Transverse colon (tissue), 4 donors: ENCODE results near the gene GALNT17. TPM values are rescaled to one million over a fixed set of nuclear protein-coding genes. Genes with fewer than 3 reads are reported as not detected.

Source experiments
- DNase-seq: peaks from one replicate; pipeline ENCODE4 v3.0.0-alpha.2; 2019
- H3K27ac ChIP-seq, 4 donors: fragments of 200-600 bp; sonication (generic); 2 replicates each; pipeline ENCODE4 v1.5.1; 2016 to 2018; ENCODE audit warnings: inconsistent platforms in 4 of 4
- H3K27me3 ChIP-seq: fragments of 200-600 bp; sonication (generic); 2 replicates; pipeline ENCODE4 v1.5.1; 2017; ENCODE audit warnings: inconsistent platforms
- H3K36me3 ChIP-seq, 4 donors: fragments of 200-600 bp; sonication (generic); 2 replicates each; pipeline ENCODE4 v1.5.1; 2017 to 2019; ENCODE audit warnings: inconsistent platforms in 4 of 4
- H3K4me1 ChIP-seq, 4 donors: fragments of 200-600 bp; sonication (generic); 2 replicates each; pipeline ENCODE4 v1.5.1; 2017 to 2020; ENCODE audit warnings: inconsistent platforms in 4 of 4
- H3K4me3 ChIP-seq, 4 donors: fragments of 200-600 bp; sonication (generic); 1 replicate in 1 of 4; 2 replicates in 3 of 4; pipeline versions ENCODE4 v1.5.1 to v1.6.1; 2017 to 2019; ENCODE audit warnings: inconsistent platforms in 4 of 4
- H3K9me3 ChIP-seq, 2 donors: fragments of 200-600 bp; sonication (generic); 2 replicates each; pipeline ENCODE4 v1.5.1; 2017 to 2019; ENCODE audit warnings: inconsistent platforms in 2 of 2
- EP300 ChIP-seq: sonication (generic); formaldehyde crosslinking; IDR thresholded peaks from one replicate; pipeline ENCODE4 v1.6.1; 2017; ENCODE audit warnings: antibody characterized with exemption, low read depth
- POLR2A ChIP-seq: fragments of 450-650 bp; IDR thresholded peaks from one replicate; pipeline ENCODE4 v1.6.1; 2016; ENCODE audit warnings: antibody characterized with exemption, mild to moderate bottlenecking, moderate library complexity
- POLR2AphosphoS5 ChIP-seq, 3 donors: sonication (generic); formaldehyde crosslinking; IDR thresholded peaks; one replicate each; pipeline ENCODE4 v1.6.1; 2016; ENCODE audit warnings: antibody characterized with exemption in 3 of 3
- WGBS, 2 donors: methylation state at CpG; one replicate each; pipeline ENCODE4 v1.1.5; 2018; ENCODE audit warnings: low coverage in 1 of 2; 5-methylcytosine and 5-hydroxymethylcytosine counted together
- in situ Hi-C, 4 donors: fragments of 200-750 bp; cut with MboI; loops; one replicate each; pipeline versions ENCODE4 v1.15.0 to v1.15.1; 2017; ENCODE audit warnings: low sequenced_read_pairs in 3 of 4, low pct_ligation_motif_present in 1 of 4, low pct_unique_long_range_greater_than_20kb in 1 of 4
- intact Hi-C: fragments of 100-400 bp; cut with DNase I; formaldehyde crosslinking; loops from one replicate; pipeline ENCODE4 v1.15.1; 2023; ENCODE audit warnings: low total_unique reads
- total RNA-seq, 4 donors: library from RNA; depleted of rRNA; stranded (reverse); fragments of >200 nt; gene quantifications; one replicate each; pipeline ENCODE4 v1.1.0, GENCODE V29; 2016
- TF ChIP-seq, protein P1 (sequence below), 5 experiments: fragments of 200-600 bp in 3 of 5; fragments of 450-650 bp in 2 of 5; sonication (generic) in 3 of 5; IDR thresholded peaks; 1 replicate in 2 of 5; 2 replicates in 3 of 5; pipeline ENCODE4 v1.5.1; 2016 to 2017; ENCODE audit warnings: antibody characterized with exemption in 5 of 5, inconsistent platforms in 3 of 5, mild to moderate bottlenecking in 2 of 5, moderate library complexity in 1 of 5

GALNT17 gene
- total RNA-seq, 4 donors from 2014 or later, result 2.6 to 6.6 (median 5.7) TPM

DNA sequence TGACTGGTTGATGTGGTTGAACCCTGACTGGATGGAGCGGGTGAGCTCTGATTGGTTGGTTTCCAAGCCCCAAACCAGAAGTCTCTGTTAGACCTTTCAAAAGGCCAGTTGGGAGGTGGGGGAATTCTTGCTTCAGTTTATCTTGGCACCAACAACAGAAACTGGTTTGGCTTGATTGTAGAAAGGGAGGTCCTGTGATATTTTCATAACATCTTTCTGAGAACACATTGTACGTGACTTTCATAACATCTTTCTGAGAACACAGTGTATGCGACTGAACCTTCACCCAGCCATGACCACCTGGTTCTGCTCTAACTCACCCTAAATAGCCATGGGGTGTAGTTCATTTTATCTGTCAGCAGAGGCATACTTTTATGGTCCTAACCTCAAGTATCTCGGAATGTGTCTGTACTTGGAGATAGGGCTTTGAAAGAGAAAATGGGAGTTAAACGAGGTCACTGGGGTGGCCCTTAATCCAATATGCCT lies 88.3 kb downstream of the GALNT17 start:
- Histone ChIP-seq H3K36me3 (no peaks in the 10 kb centered on the region), H3K4me1 (no peaks in the 10 kb centered on the region), H3K9me3 (peaks cover 0 to 4% of the 10 kb centered on the region in 2 donors), H3K27me3 (no peaks in the 10 kb centered on the region), H3K4me3 (no peak overlapping the region), H3K27ac (peak overlapping the region; percentile 26 to 66 (median 56))
- DNase-seq, result no peak
- in situ Hi-C loops, result no loop called here
- TF ChIP-seq POLR2A (no peak), POLR2AphosphoS5 (IDR thresholded peaks at IDR 0.05) (peak; percentile 34 to 75 (median 34)), EP300 (peak; percentile 91)
- TF ChIP-seq, protein P1, sequence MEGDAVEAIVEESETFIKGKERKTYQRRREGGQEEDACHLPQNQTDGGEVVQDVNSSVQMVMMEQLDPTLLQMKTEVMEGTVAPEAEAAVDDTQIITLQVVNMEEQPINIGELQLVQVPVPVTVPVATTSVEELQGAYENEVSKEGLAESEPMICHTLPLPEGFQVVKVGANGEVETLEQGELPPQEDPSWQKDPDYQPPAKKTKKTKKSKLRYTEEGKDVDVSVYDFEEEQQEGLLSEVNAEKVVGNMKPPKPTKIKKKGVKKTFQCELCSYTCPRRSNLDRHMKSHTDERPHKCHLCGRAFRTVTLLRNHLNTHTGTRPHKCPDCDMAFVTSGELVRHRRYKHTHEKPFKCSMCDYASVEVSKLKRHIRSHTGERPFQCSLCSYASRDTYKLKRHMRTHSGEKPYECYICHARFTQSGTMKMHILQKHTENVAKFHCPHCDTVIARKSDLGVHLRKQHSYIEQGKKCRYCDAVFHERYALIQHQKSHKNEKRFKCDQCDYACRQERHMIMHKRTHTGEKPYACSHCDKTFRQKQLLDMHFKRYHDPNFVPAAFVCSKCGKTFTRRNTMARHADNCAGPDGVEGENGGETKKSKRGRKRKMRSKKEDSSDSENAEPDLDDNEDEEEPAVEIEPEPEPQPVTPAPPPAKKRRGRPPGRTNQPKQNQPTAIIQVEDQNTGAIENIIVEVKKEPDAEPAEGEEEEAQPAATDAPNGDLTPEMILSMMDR (IDR thresholded peaks at IDR 0.05), result no peak
- 65 to 73% methylated on average over 5 of the region's 5 CpGs for WGBS, 2 donors
- intact Hi-C loops, result no loop called here

DNA sequence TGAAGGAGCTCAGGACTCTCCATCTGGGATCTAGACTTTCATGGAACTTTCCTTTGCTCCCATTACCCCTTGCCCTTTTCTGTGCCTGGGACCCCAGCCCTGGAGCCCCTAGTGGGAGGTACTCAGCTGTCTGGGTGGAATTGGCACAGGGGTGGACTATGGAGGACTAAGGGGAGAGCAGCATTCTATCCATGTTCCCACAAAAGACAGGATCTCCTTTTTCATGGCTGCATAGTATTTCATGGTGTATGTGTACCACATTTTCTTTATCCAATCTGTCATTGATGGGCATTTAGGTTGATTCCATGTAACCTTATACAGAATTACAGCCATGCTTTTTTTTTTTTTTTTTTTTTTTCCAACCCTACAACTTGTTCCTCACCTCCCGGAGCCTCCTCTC lies 89.1 kb downstream of the GALNT17 start:
- no peak for DNase-seq
- Histone ChIP-seq H3K27me3 (no peaks in the 10 kb centered on the region), H3K4me1 (no peaks in the 10 kb centered on the region), H3K36me3 (no peaks in the 10 kb centered on the region), H3K4me3 (no peak overlapping the region), H3K9me3 (peaks cover 0 to 4% of the 10 kb centered on the region in 2 donors), H3K27ac (peak overlapping the region; percentile 26 to 66 (median 56))
- intact Hi-C loops, result no loop called here
- 80% methylated on average over 1 of the region's 1 CpG for WGBS, 2 donors
- TF ChIP-seq EP300 (no peak), POLR2AphosphoS5 (IDR thresholded peaks at IDR 0.05) (no peak), POLR2A (no peak)
- TF ChIP-seq, protein P1 (IDR thresholded peaks at IDR 0.05), result no peak
- in situ Hi-C loops, result no loop called here

DNA sequence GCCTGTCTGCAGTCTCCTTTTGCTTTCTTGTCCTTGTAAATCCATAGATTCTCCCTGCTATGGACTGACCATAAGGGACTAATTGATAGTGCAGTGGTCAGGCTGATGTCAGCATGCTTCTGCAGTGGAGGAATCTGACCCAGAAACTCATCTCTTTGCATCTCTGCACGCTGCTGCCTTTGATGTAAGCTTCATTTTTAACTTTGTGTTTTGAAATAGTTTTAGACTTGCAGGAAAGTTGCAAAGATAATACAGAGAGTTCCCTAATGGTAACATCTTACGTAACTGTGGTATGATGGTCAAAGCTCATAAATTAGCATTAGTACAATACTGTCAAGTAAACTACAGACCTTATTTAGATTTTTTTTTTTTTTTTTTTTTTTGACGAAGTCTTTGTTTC lies 89.6 kb downstream of the GALNT17 start:
- in situ Hi-C loops, result no loop called here
- intact Hi-C loops, result no loop called here
- Histone ChIP-seq H3K36me3 (no peaks in the 10 kb centered on the region), H3K4me1 (no peaks in the 10 kb centered on the region), H3K27me3 (no peaks in the 10 kb centered on the region), H3K27ac (peak overlapping the region; percentile 26 to 66 (median 56)), H3K9me3 (peaks cover 0 to 4% of the 10 kb centered on the region in 2 donors), H3K4me3 (no peak overlapping the region)
- no peak for TF ChIP-seq POLR2A
- peak; percentile 85 for TF ChIP-seq EP300
- TF ChIP-seq, protein P1 (IDR thresholded peaks at IDR 0.05), result no peak
- peak; percentile 38 to 60 (median 51) for TF ChIP-seq POLR2AphosphoS5 (IDR thresholded peaks at IDR 0.05)
- no peak for DNase-seq
- WGBS, 2 donors, result 58 to 60% methylated on average over 3 of the region's 3 CpGs

DNA sequence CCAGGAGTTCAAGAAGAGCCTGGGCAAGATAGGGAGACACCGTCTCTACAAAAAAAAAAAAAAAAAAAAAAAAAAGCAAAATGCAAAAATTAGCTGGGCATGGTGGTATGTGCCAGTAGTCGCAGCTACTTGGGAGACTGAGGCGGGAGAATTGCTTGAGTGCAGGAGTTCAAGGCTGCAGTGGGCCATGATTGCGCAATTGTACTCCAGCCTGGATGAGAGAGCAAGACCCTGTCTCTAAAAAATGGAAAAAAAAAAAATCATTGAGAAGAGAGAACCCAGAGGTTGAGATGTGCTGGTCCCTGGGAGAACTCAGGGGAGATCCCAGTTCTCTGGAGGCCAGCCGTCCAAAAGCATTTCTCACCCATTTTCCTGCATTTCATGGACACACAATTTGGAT lies 95.2 kb downstream of the GALNT17 start:
- intact Hi-C loops (no loop called here), in situ Hi-C loops (no loop called here)
- no peaks in the 10 kb centered on the region for H3K36me3 ChIP-seq
- no peak for DNase-seq
- H3K27me3 ChIP-seq, result no peaks in the 10 kb centered on the region
- H3K27ac ChIP-seq, result no peak overlapping the region
- no peak for TF ChIP-seq EP300
- TF ChIP-seq, protein P1 (IDR thresholded peaks at IDR 0.05), result no peak
- TF ChIP-seq POLR2A, result no peak
- TF ChIP-seq POLR2AphosphoS5 (IDR thresholded peaks at IDR 0.05), result no peak
- H3K4me3 ChIP-seq, result no peak overlapping the region
- peaks cover 0 to 4% of the 10 kb centered on the region in 2 donors for H3K9me3 ChIP-seq
- 76 to 88% methylated on average over 4 to 5 of the region's 5 CpGs for WGBS, 2 donors
- H3K4me1 ChIP-seq, result no peaks in the 10 kb centered on the region
